ENCODE measurements around the gene DDX6.

DDX6 gene

DNA sequence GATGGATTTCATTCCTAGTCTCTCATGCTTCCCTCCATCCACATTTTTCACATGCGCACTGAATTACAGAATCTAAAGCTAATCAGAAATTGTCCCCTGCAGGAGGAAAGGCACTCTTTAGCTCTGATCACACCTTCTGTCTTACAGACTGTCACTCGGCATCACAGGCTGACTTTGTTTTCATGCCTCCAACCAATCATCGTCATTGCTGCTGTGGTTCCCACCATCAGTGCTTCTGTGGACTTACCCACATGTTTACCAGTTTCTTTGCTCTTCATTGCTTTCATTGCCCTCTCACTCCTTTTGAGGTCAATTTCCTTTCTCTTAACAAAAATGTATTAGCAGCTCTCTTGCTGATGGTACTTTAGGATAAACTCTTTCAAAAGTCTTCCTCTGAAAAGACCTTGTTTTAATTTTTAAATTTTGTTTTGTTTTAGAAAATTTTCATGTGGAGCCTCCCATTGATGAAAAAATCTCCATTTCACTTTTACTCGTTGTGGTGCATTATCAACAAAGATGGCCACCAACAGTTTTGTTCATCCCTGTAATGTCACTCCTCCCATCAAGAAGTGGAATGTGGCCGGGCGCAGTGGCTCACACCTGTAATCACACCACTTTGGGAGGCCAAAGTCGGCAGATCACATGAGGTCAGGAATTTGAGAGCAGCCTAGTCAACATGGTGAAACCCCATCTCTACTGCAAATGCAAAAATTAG lies 91.3 kb downstream of the DDX6 start:
- DNase-seq (ENCODE audit: low read depth): no peak

Data from activated T-cell treated with anti-CD3 and anti-CD28 coated beads for 48 hours (primary cell).